Measurements from ENCODE around the gene BCL11B.

Gene BCL11B

DNA sequence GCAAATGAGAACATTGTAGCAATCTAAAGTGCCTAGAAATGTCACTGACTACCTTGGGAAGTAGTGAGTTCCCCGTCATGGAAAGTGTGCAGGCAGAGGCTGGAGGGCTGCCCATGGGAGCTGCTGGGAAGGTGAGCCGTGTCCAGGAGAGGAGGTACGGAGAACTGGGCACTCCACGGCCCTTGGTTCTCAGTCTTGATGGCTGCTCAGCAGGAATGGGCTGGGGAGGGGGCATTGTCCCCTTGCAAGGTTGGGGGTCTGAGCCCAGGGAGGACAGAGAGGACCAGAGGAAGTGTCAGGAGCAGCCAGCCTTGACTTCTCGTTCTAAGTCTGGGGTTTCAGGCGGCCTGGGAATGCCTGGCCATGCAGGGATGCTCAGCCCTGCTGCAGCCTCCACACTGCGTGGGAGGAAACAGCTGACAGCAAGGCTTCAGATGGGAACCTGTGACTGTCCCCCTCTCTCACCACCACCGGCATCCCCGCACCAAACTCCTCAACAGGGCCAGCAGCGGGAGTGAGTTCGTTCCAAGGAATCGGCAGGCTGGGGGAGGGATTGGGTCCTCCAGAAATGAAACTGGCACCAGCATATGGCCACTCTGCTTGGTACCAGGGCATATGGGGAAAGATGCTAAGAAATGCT, 140.2 kb downstream of the BCL11B start:
- POLR2A ChIA-PET = no interaction called here
- no peaks in the 10 kb centered on the region for H3K9me3 ChIP-seq (ENCODE audit: control extremely low read depth in 1 of 5, control insufficient read depth in 4 of 5, insufficient read depth in 2 of 5, low read depth in 1 of 5, low read length in 4 of 5)
- 93% methylated on average over 11 of the region's 12 CpGs for WGBS (ENCODE audit: insufficient coverage)
- no peak for DNase-seq
- CTCF ChIA-PET = no interaction called here
- no peaks in the 10 kb centered on the region for H3K4me1 ChIP-seq (ENCODE audit: control extremely low read depth in 1 of 4, control insufficient read depth in 4 of 4, insufficient read depth in 4 of 4, low read length in 3 of 4)
- no peak overlapping the region for H3K27ac ChIP-seq (ENCODE audit: insufficient read depth in 1 of 2, low read depth in 1 of 2, low read length in 2 of 2, poor library complexity in 1 of 2, severe bottlenecking in 2 of 2)
- peaks cover 0 to 5% (median 0%) of the 10 kb centered on the region in 5 experiments for H3K27me3 ChIP-seq (replicated peaks in 2 of 5; ENCODE audit: control insufficient read depth in 4 of 5, insufficient read depth in 5 of 5, low read length in 4 of 5)
- no peaks in the 10 kb centered on the region for H3K36me3 ChIP-seq (ENCODE audit: control insufficient read depth in 4 of 4, insufficient read depth in 4 of 4, low read length in 3 of 4)
- H3K4me3 ChIP-seq (ENCODE audit: control insufficient read depth in 1 of 7, extremely low read depth in 1 of 7, insufficient read depth in 4 of 7, low read depth in 2 of 7, low read length in 6 of 7) = no peak overlapping the region

GRCh38 chr14:99129998-99130397, 142.0 kb downstream of the BCL11B start:
- H3K27me3 ChIP-seq (replicated peaks in 2 of 5; ENCODE audit: control insufficient read depth in 4 of 5, insufficient read depth in 5 of 5, low read length in 4 of 5) = peaks cover 0 to 5% (median 0%) of the 10 kb centered on the region in 5 experiments
- no peak for DNase-seq

DNA sequence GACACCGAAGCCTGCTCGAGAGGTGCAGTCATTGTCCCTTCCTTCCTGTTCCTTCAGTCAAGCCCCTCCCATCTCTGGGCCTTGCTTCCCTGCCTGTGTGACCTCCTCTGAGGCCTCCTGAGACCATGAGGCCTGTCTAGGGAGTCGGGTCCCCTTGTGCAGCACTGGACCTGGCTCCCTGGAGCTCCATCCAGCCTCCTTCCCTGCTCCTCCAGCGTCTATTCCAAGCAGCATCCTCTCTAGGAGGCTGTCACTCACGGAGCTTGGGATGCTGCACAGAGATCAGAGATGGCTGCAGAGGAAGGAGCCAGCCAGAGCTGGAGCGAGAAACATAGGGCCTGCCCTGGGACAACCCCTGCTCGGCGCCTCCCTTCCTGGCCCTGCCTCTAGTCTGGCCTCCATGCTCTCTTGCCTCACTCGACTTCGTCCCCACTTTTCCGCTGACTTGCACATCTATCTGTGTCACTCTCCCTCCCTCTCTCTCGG, 142.7 kb downstream of the BCL11B start:
- Histone ChIP-seq H3K27ac (ENCODE audit: insufficient read depth in 1 of 2, low read depth in 1 of 2, low read length in 2 of 2, poor library complexity in 1 of 2, severe bottlenecking in 2 of 2) (no peak overlapping the region), H3K4me3 (ENCODE audit: control insufficient read depth in 1 of 7, extremely low read depth in 1 of 7, insufficient read depth in 4 of 7, low read depth in 2 of 7, low read length in 6 of 7) (no peak overlapping the region), H3K36me3 (ENCODE audit: control insufficient read depth in 4 of 4, insufficient read depth in 4 of 4, low read length in 3 of 4) (no peaks in the 10 kb centered on the region), H3K4me1 (ENCODE audit: control extremely low read depth in 1 of 4, control insufficient read depth in 4 of 4, insufficient read depth in 4 of 4, low read length in 3 of 4) (no peaks in the 10 kb centered on the region), H3K9me3 (ENCODE audit: control extremely low read depth in 1 of 5, control insufficient read depth in 4 of 5, insufficient read depth in 2 of 5, low read depth in 1 of 5, low read length in 4 of 5) (no peaks in the 10 kb centered on the region), H3K27me3 (replicated peaks in 2 of 5; ENCODE audit: control insufficient read depth in 4 of 5, insufficient read depth in 5 of 5, low read length in 4 of 5) (peaks cover 0 to 5% (median 0%) of the 10 kb centered on the region in 5 experiments)
- 81% methylated on average over 11 of the region's 12 CpGs for WGBS (ENCODE audit: insufficient coverage)
- ChIA-PET POLR2A (no interaction called here), CTCF (no interaction called here)
- no peak for DNase-seq

More at GRCh38 chr14:99129998-99130397, 142.0 kb downstream of the BCL11B start:
- ChIA-PET CTCF (no interaction called here), POLR2A (no interaction called here)
- 98% methylated on average over 7 of the region's 15 CpGs for WGBS (ENCODE audit: insufficient coverage)
- H3K4me3 ChIP-seq (ENCODE audit: control insufficient read depth in 1 of 7, extremely low read depth in 1 of 7, insufficient read depth in 4 of 7, low read depth in 2 of 7, low read length in 6 of 7) = no peak overlapping the region
- H3K36me3 ChIP-seq (ENCODE audit: control insufficient read depth in 4 of 4, insufficient read depth in 4 of 4, low read length in 3 of 4) = no peaks in the 10 kb centered on the region
- H3K9me3 ChIP-seq (ENCODE audit: control extremely low read depth in 1 of 5, control insufficient read depth in 4 of 5, insufficient read depth in 2 of 5, low read depth in 1 of 5, low read length in 4 of 5) = no peaks in the 10 kb centered on the region
- H3K4me1 ChIP-seq (ENCODE audit: control extremely low read depth in 1 of 4, control insufficient read depth in 4 of 4, insufficient read depth in 4 of 4, low read length in 3 of 4) = no peaks in the 10 kb centered on the region
- no peak overlapping the region for H3K27ac ChIP-seq (ENCODE audit: insufficient read depth in 1 of 2, low read depth in 1 of 2, low read length in 2 of 2, poor library complexity in 1 of 2, severe bottlenecking in 2 of 2)

GRCh38 chr14:99128185-99128584, 143.8 kb downstream of the BCL11B start:
- Histone ChIP-seq H3K36me3 (ENCODE audit: control insufficient read depth in 4 of 4, insufficient read depth in 4 of 4, low read length in 3 of 4) (no peaks in the 10 kb centered on the region), H3K27ac (ENCODE audit: insufficient read depth in 1 of 2, low read depth in 1 of 2, low read length in 2 of 2, poor library complexity in 1 of 2, severe bottlenecking in 2 of 2) (no peak overlapping the region), H3K27me3 (replicated peaks in 2 of 5; ENCODE audit: control insufficient read depth in 4 of 5, insufficient read depth in 5 of 5, low read length in 4 of 5) (peaks cover 0 to 5% (median 0%) of the 10 kb centered on the region in 5 experiments), H3K9me3 (ENCODE audit: control extremely low read depth in 1 of 5, control insufficient read depth in 4 of 5, insufficient read depth in 2 of 5, low read depth in 1 of 5, low read length in 4 of 5) (no peaks in the 10 kb centered on the region), H3K4me3 (ENCODE audit: control insufficient read depth in 1 of 7, extremely low read depth in 1 of 7, insufficient read depth in 4 of 7, low read depth in 2 of 7, low read length in 6 of 7) (no peak overlapping the region), H3K4me1 (ENCODE audit: control extremely low read depth in 1 of 4, control insufficient read depth in 4 of 4, insufficient read depth in 4 of 4, low read length in 3 of 4) (no peaks in the 10 kb centered on the region)
- ChIA-PET CTCF (no interaction called here), POLR2A (no interaction called here)
- DNase-seq = no peak
- 98% methylated on average over 6 of the region's 17 CpGs for WGBS (ENCODE audit: insufficient coverage)

DNA sequence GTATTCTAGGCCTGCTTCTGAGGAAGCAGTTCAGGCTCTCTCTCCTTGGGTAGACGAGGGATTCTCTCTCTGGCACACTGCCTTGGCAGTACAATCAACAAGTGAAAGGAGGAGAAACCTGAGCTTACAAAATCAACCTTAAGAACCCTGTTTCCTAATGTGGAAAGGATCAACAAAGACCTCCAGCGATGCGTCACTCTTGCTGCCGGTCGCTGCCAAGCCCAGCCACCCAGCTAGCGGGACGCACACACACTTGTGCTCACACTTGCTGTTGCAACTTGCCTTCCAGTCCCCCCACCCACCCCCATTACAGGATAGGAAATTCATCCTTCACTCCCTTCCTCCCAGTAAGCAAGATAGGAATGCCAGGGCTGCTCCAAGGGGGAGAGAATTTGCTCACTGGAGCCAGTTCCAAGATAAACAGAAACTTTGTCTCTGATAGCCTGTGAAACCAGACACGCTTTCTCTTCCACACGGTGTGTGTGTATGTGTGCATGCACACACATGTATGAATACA, 144.3 kb downstream of the BCL11B start:
- Histone ChIP-seq H3K27me3 (replicated peaks in 2 of 5; ENCODE audit: control insufficient read depth in 4 of 5, insufficient read depth in 5 of 5, low read length in 4 of 5) (peaks cover 0 to 5% (median 0%) of the 10 kb centered on the region in 5 experiments), H3K4me1 (ENCODE audit: control extremely low read depth in 1 of 4, control insufficient read depth in 4 of 4, insufficient read depth in 4 of 4, low read length in 3 of 4) (no peaks in the 10 kb centered on the region), H3K36me3 (ENCODE audit: control insufficient read depth in 4 of 4, insufficient read depth in 4 of 4, low read length in 3 of 4) (no peaks in the 10 kb centered on the region), H3K27ac (ENCODE audit: insufficient read depth in 1 of 2, low read depth in 1 of 2, low read length in 2 of 2, poor library complexity in 1 of 2, severe bottlenecking in 2 of 2) (no peak overlapping the region), H3K4me3 (ENCODE audit: control insufficient read depth in 1 of 7, extremely low read depth in 1 of 7, insufficient read depth in 4 of 7, low read depth in 2 of 7, low read length in 6 of 7) (no peak overlapping the region), H3K9me3 (ENCODE audit: control extremely low read depth in 1 of 5, control insufficient read depth in 4 of 5, insufficient read depth in 2 of 5, low read depth in 1 of 5, low read length in 4 of 5) (no peaks in the 10 kb centered on the region)
- ChIA-PET CTCF (no interaction called here), POLR2A (no interaction called here)
- WGBS (ENCODE audit: insufficient coverage) = 89% methylated on average over 7 of the region's 9 CpGs
- no peak for DNase-seq

- H3K4me1 ChIP-seq (ENCODE audit: control extremely low read depth in 1 of 4, control insufficient read depth in 4 of 4, insufficient read depth in 4 of 4, low read length in 3 of 4) = no peaks in the 10 kb centered on the region
- H3K27ac ChIP-seq (ENCODE audit: insufficient read depth in 1 of 2, low read depth in 1 of 2, low read length in 2 of 2, poor library complexity in 1 of 2, severe bottlenecking in 2 of 2) = no peak overlapping the region
- CTCF ChIA-PET = no interaction called here
- no peak overlapping the region for H3K4me3 ChIP-seq (ENCODE audit: control insufficient read depth in 1 of 7, extremely low read depth in 1 of 7, insufficient read depth in 4 of 7, low read depth in 2 of 7, low read length in 6 of 7)
- POLR2A ChIA-PET = no interaction called here
- WGBS (ENCODE audit: insufficient coverage) = 83% methylated on average over 1 of the region's 4 CpGs
- peaks cover 0 to 10% (median 0%) of the 10 kb centered on the region in 5 experiments for H3K27me3 ChIP-seq (replicated peaks in 2 of 5; ENCODE audit: control insufficient read depth in 4 of 5, insufficient read depth in 5 of 5, low read length in 4 of 5)
- no peak for DNase-seq
- H3K36me3 ChIP-seq (ENCODE audit: control insufficient read depth in 4 of 4, insufficient read depth in 4 of 4, low read length in 3 of 4) = no peaks in the 10 kb centered on the region
- no peaks in the 10 kb centered on the region for H3K9me3 ChIP-seq (ENCODE audit: control extremely low read depth in 1 of 5, control insufficient read depth in 4 of 5, insufficient read depth in 2 of 5, low read depth in 1 of 5, low read length in 4 of 5)
These were observed 146.2 kb downstream of the BCL11B start for GRCh38 chr14:99125616-99126431.

- no peak overlapping the region for H3K4me3 ChIP-seq (ENCODE audit: control insufficient read depth in 1 of 7, extremely low read depth in 1 of 7, insufficient read depth in 4 of 7, low read depth in 2 of 7, low read length in 6 of 7)
- CTCF ChIA-PET = no interaction called here
- H3K9me3 ChIP-seq (ENCODE audit: control extremely low read depth in 1 of 5, control insufficient read depth in 4 of 5, insufficient read depth in 2 of 5, low read depth in 1 of 5, low read length in 4 of 5) = no peaks in the 10 kb centered on the region
- 94% methylated on average over 9 of the region's 10 CpGs for WGBS (ENCODE audit: insufficient coverage)
- DNase-seq = no peak
- H3K27me3 ChIP-seq (replicated peaks in 2 of 5; ENCODE audit: control insufficient read depth in 4 of 5, insufficient read depth in 5 of 5, low read length in 4 of 5) = peaks cover 0 to 15% (median 0%) of the 10 kb centered on the region in 5 experiments
- no peaks in the 10 kb centered on the region for H3K36me3 ChIP-seq (ENCODE audit: control insufficient read depth in 4 of 4, insufficient read depth in 4 of 4, low read length in 3 of 4)
- H3K27ac ChIP-seq (ENCODE audit: insufficient read depth in 1 of 2, low read depth in 1 of 2, low read length in 2 of 2, poor library complexity in 1 of 2, severe bottlenecking in 2 of 2) = no peak overlapping the region
- POLR2A ChIA-PET = no interaction called here
- no peaks in the 10 kb centered on the region for H3K4me1 ChIP-seq (ENCODE audit: control extremely low read depth in 1 of 4, control insufficient read depth in 4 of 4, insufficient read depth in 4 of 4, low read length in 3 of 4)
These were observed 146.9 kb downstream of the BCL11B start for GRCh38 chr14:99125113-99125512.
